Ovary (tissue), 9 donors: ENCODE measurements around the gene PTPN7. TPM values are rescaled to one million over a fixed set of nuclear protein-coding genes. Genes with fewer than 3 reads are reported as not detected.
"Not testable (repeated sequence)": the region's sequence is repeated elsewhere in the genome, so short reads cannot be mapped to it uniquely, and the experiment has no call there.

Experiments
- DNase-seq, 5 donors: peaks; one replicate each; pipeline ENCODE4 v3.0.0-alpha.2; 2019 to 2020
- H3K27ac ChIP-seq, 2 donors: fragments of 200-600 bp; one replicate each; pipeline versions ENCODE4 v1.5.1 to v1.8.0; 2019 to 2022
- H3K27me3 ChIP-seq: fragments of 200-600 bp; one replicate; pipeline ENCODE4 v1.8.0; 2022
- H3K36me3 ChIP-seq: fragments of 200-600 bp; sonication (generic); one replicate; pipeline ENCODE4 v1.5.1; 2019
- H3K4me1 ChIP-seq: one replicate; pipeline ENCODE4 v1.8.1; 2013; ENCODE audit warnings: mild to moderate bottlenecking, moderate library complexity; ENCODE audit not compliant: insufficient read depth
- H3K4me3 ChIP-seq: fragments of 200-600 bp; sonication (generic); one replicate; pipeline ENCODE4 v1.5.1; 2017
- H3K9me3 ChIP-seq, 2 donors: fragments of 200-600 bp in 1 of 2; sonication (generic) in 1 of 2; one replicate each; pipeline versions ENCODE4 v1.5.1 to v1.8.1; 2013 to 2019; ENCODE audit warnings: mild to moderate bottlenecking in 1 of 2, moderate library complexity in 1 of 2
- EP300 ChIP-seq: sonication (generic); formaldehyde crosslinking; IDR thresholded peaks from one replicate; pipeline ENCODE4 v1.6.1; 2017; ENCODE audit warnings: antibody characterized with exemption
- POLR2A ChIP-seq: fragments of 450-650 bp; IDR thresholded peaks from one replicate; pipeline ENCODE4 v1.6.1; 2017; ENCODE audit warnings: antibody characterized with exemption, mild to moderate bottlenecking, moderate library complexity
- WGBS, 3 donors: extraction: QIAGEN DNeasy Blood & Tissue Kit in 1 of 3; methylation state at CpG; one replicate each; pipeline versions ENCODE4 v1.1.5 to v1.1.7; 2013 to 2017; 5-methylcytosine and 5-hydroxymethylcytosine counted together
- intact Hi-C, 4 donors: fragments of 100-400 bp; cut with DNase I; formaldehyde crosslinking; loops; one replicate each; pipeline versions ENCODE4 v1.11.0 to v1.15.1; 2022 to 2023
- polyA plus RNA-seq, 2 donors: library from polyadenylated mRNA; stranded (reverse); fragments of 200-250 nt in 1 of 2; fragments of 350-450 nt in 1 of 2; fragmentation: Illumina TruSeq in 1 of 2; extraction: RNeasy Lipid Tissue Mini Kit (QIAGEN cat#74804) in 1 of 2; gene quantifications; one replicate each; pipeline ENCODE4 v1.2.3, GENCODE V29; 2013 to 2014
- total RNA-seq, 7 donors: library from RNA; depleted of rRNA in 2 of 7; stranded (reverse); fragments of >200 nt in 2 of 7; fragmentation: NEBNext Ultra II Directional in 3 of 7; extraction: Animal tissue kit (Norgen Biotek cat#: 25700) in 3 of 7; gene quantifications; one replicate each; pipeline versions ENCODE4 v1.1.0 to v1.2.4, GENCODE V29; 2016 to 2023
- TF ChIP-seq, protein P1 (sequence below), 3 donors: fragments of 450-650 bp in 2 of 3; fragments of 200-600 bp in 1 of 3; IDR thresholded peaks; one replicate each; pipeline versions ENCODE4 v1.5.1 to v1.8.0; 2016 to 2022; ENCODE audit warnings: antibody characterized with exemption in 3 of 3, mild to moderate bottlenecking in 1 of 3
- donor health status: DM: no; HTN: no; CAD: no; lungs with moderate emphysema.
- donor health status: DM: no; HTN: no; CAD: no.
- donor health status: Bipolar disorder and iron deficiency.
- donor health status: DM: yes; HTN: yes; CAD: no.
- donor health status: DM: no; HTN: no; CAD: no.
- donor health status: DM: yes; HTN: yes; CAD: no.

PTPN7 gene
- total and polyA plus RNA-seq, 9 donors, result 0.58 to 15.4 (median 1.7) TPM

DNA sequence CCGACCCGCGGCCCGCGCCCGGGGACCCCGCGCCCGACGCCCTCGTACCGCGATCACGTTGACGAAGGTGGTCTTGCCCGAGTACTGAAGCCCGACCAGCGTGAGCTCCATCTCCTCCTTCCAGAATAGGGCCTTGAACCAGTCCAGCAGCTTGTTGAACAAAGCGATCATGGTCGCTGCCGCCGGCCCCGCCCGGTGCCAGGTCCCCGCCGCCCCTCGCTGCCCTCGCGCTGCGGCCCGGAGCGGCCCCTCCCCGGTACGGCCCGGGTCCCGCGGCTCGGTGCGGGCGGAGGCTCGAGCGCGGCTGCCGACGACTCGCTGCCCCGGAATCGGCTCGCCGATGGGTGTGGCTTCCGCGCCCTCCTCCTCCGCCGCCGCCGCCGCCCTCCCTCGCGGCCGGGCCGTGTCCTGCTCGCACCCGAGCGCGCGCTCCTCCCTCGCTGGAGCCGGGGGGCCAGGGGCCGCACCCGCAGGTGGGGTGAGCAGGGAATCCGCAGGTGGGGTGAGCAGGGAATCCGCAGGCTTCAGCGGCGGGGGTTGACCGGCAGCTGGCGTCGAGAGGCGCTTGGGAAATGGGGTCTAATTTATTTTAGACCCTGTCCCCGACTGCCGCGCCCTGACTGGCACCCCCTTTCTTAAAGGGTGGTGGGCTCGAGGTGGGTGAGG is 15.9 kb downstream of the PTPN7 start, which contains the start of gene ARL8A:
TSS of gene ARL8A (minus strand) at position 336 of the 666 bp plus-strand sequence. CDS start at position 171, 165 bp downstream.
- peak; percentile 72 to 84 (median 78) for DNase-seq
- peak within 1 kb of the TSS; percentile 71 for H3K4me3 ChIP-seq
- H3K9me3 ChIP-seq, result no peaks in the 10 kb centered on the region
- intact Hi-C loops, result no loop called here
- peaks cover 6% of the 10 kb centered on the region for H3K4me1 ChIP-seq
- WGBS, 3 donors, result 0 to 1% (median 0%) methylated on average over 45 to 82 of the region's 82 CpGs
- TF ChIP-seq POLR2A (peak; percentile 70), EP300 (no peak)
- H3K27me3 ChIP-seq, result no peaks in the 10 kb centered on the region
- peak within 1 kb of the TSS; percentile 87 to 92 for H3K27ac ChIP-seq
- H3K36me3 ChIP-seq, result no peaks in the 10 kb centered on the region

DNA sequence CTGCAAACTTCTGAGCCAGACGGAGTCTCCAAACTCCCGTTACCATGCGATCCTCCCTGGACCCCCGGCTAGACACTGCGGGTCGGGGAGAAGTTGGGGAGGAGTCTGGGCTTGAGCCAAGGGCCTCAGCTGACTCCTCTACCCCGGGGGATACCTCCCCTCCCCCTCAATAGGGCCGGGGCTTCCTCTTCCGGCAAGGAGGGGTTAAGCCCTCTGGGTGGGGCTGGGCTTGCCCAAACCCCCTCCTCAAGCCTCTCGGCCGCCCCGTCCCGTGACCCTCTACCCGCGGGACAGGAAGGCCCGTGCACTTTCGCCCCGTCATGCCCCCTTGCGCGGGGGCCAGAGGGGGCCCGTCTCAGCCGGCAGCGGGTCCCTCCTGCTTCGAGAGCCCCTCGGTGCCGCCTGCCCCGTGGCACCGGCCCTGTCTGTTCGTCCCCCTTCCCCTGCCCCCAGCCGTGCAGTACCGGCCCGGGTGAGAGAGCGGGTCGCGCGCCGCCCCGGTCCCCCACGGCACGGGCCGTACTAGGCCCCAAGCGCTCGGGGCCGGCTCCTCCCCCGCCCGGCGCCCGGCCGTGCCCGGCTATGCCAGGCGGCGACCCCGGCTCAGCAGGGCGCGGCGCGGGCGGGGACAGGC is 16.5 kb downstream of the PTPN7 start:
- 0 to 1% (median 1%) methylated on average over 47 to 58 of the region's 58 CpGs for WGBS, 3 donors
- intact Hi-C loops, result no loop called here

DNA sequence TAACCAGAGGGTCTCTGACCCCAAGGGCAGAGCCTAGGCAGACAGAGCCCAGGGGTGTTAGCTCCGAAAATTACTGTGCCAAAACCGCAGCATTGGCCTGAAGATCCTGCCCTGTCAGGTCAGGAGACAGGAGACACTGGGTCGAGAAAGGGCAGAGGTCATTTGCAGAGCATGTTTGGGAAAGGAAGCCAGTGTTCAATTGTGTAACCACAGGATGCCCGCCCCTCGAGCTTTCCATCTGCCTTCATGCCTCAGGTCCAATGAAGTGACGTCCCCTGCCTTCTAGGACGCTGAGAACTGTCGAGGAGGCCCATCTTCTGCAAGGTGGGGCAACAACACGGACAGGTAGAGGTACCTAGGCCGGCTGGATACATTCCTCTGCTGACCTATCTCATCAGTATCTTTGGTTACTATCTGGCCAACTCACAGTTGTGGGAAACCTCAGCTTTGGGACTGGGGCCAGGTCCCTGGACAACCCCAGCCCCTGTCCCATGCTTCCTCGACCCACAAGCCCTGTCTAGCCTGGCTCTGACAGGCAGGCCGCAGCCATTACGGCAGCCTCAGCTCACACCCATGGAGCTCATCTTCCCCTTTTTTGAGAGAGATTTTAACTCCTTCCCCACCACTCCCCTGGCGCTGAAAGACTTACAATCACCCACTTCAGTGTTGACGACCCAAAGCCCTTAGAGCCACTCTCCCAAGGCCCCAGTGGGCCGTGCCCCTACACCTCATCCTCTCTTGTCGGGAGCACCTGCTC is 17.2 kb downstream of the PTPN7 start:
- Histone ChIP-seq H3K27me3 (no peaks in the 10 kb centered on the region), H3K36me3 (no peaks in the 10 kb centered on the region), H3K4me1 (peaks cover 6% of the 10 kb centered on the region), H3K9me3 (no peaks in the 10 kb centered on the region), H3K27ac (peak overlapping the region; percentile 87 to 92), H3K4me3 (peak overlapping the region; percentile 71)
- intact Hi-C loops, result no loop called here
- TF ChIP-seq EP300, result no peak
- TF ChIP-seq, protein P1, sequence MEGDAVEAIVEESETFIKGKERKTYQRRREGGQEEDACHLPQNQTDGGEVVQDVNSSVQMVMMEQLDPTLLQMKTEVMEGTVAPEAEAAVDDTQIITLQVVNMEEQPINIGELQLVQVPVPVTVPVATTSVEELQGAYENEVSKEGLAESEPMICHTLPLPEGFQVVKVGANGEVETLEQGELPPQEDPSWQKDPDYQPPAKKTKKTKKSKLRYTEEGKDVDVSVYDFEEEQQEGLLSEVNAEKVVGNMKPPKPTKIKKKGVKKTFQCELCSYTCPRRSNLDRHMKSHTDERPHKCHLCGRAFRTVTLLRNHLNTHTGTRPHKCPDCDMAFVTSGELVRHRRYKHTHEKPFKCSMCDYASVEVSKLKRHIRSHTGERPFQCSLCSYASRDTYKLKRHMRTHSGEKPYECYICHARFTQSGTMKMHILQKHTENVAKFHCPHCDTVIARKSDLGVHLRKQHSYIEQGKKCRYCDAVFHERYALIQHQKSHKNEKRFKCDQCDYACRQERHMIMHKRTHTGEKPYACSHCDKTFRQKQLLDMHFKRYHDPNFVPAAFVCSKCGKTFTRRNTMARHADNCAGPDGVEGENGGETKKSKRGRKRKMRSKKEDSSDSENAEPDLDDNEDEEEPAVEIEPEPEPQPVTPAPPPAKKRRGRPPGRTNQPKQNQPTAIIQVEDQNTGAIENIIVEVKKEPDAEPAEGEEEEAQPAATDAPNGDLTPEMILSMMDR (IDR thresholded peaks at IDR 0.05), result no peak
- TF ChIP-seq POLR2A, result no peak
- DNase-seq, result peak in 1 of 5 donors; percentile 61
- WGBS, 3 donors, result 10 to 15% (median 11%) methylated on average over 17 of the region's 17 CpGs

More for the DNA sequence above, 16.5 kb downstream of the PTPN7 start:
- peak overlapping the region; percentile 71 for H3K4me3 ChIP-seq
- no peaks in the 10 kb centered on the region for H3K36me3 ChIP-seq
- H3K4me1 ChIP-seq, result peaks cover 6% of the 10 kb centered on the region
- H3K9me3 ChIP-seq, result no peaks in the 10 kb centered on the region
- TF ChIP-seq POLR2A (no peak), EP300 (no peak)
- TF ChIP-seq, protein P1 (IDR thresholded peaks at IDR 0.05), result no peak
- DNase-seq, result peak in 4 of 5 donors; percentile 56 to 69 (median 64)
- peak overlapping the region; percentile 87 to 92 for H3K27ac ChIP-seq
- no peaks in the 10 kb centered on the region for H3K27me3 ChIP-seq

DNA sequence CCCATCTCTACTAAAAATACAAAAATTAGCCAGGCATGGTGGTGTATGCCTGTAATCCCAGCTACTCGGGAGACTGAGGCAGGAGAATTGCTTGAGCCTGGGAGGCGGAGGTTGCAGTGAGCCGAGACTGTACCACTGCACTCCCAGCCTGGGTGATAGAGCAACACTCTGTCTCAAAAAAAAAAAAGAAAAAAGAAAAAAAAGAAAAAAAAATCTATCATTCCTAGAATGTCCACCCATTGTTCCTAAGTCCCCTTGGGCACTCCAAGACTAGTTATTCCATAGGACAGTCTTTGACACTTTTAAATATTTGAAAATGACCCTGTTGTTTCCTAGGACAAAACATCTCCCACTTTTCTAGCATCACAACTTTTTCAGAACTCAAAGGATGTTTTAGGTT is 18.9 kb downstream of the PTPN7 start:
- H3K9me3 ChIP-seq, H3K36me3 ChIP-seq, H3K4me1 ChIP-seq, DNase-seq, H3K27me3 ChIP-seq, H3K27ac ChIP-seq, intact Hi-C loops, H3K4me3 ChIP-seq: not testable (repeated sequence)
- WGBS, 3 donors, result 82 to 87% (median 86%) methylated on average over 3 of the region's 3 CpGs

DNA sequence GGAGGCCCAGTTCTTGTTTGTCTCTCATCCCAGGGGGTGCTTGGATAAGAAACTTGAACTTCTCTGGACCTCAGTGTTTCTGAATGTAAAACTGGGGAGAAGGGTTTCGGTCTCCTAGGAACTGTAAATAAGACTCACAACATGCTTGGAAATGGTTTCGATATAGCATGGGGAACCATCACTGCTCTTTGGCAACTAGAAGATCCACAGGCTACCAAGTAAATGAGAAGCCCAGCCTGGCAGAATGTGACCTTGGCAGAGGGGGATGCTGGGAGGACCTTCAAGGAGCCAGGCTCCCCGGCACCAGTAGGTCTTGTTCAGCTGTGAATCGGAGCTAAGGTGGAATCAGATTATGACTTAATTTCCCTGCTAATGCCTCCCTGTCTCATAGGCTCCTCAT is 19.6 kb downstream of the PTPN7 start:
- Histone ChIP-seq H3K27ac (no peak overlapping the region), H3K36me3 (no peaks in the 10 kb centered on the region), H3K4me3 (no peak overlapping the region), H3K27me3 (no peaks in the 10 kb centered on the region), H3K4me1 (peaks cover 6% of the 10 kb centered on the region), H3K9me3 (no peaks in the 10 kb centered on the region)
- TF ChIP-seq POLR2A, result no peak
- intact Hi-C loops, result no loop called here
- DNase-seq, result no peak
- 72 to 78% (median 74%) methylated on average over 4 of the region's 4 CpGs for WGBS, 3 donors
